ENCODE data around the gene BUB1B.

DNA sequence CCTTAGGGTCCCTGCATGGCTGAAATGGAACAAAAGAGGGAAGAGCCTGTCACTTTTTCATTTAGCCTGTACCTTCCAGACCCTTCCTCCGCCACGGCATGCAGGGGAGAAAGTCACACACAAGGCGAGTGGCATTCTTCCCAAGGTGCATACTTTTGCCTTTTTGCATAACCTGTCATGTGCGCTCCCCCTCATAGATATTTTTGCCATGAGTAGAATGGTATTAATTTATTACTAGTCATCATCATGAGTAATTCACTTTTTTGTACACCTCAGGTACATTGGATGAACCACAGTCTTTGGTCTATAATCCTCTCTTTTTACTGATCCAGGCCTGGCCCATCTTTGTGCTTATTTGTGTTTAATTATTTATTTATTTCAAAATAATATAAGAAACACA, 8.9 kb upstream of the BUB1B start:
- no peak for TF ChIP-seq RAD21 (IDR thresholded peaks at IDR 0.05)
- TF ChIP-seq, protein P1, sequence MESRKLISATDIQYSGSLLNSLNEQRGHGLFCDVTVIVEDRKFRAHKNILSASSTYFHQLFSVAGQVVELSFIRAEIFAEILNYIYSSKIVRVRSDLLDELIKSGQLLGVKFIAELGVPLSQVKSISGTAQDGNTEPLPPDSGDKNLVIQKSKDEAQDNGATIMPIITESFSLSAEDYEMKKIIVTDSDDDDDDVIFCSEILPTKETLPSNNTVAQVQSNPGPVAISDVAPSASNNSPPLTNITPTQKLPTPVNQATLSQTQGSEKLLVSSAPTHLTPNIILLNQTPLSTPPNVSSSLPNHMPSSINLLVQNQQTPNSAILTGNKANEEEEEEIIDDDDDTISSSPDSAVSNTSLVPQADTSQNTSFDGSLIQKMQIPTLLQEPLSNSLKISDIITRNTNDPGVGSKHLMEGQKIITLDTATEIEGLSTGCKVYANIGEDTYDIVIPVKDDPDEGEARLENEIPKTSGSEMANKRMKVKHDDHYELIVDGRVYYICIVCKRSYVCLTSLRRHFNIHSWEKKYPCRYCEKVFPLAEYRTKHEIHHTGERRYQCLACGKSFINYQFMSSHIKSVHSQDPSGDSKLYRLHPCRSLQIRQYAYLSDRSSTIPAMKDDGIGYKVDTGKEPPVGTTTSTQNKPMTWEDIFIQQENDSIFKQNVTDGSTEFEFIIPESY (IDR thresholded peaks at IDR 0.05), result no peak
- TF ChIP-seq, protein P2, sequence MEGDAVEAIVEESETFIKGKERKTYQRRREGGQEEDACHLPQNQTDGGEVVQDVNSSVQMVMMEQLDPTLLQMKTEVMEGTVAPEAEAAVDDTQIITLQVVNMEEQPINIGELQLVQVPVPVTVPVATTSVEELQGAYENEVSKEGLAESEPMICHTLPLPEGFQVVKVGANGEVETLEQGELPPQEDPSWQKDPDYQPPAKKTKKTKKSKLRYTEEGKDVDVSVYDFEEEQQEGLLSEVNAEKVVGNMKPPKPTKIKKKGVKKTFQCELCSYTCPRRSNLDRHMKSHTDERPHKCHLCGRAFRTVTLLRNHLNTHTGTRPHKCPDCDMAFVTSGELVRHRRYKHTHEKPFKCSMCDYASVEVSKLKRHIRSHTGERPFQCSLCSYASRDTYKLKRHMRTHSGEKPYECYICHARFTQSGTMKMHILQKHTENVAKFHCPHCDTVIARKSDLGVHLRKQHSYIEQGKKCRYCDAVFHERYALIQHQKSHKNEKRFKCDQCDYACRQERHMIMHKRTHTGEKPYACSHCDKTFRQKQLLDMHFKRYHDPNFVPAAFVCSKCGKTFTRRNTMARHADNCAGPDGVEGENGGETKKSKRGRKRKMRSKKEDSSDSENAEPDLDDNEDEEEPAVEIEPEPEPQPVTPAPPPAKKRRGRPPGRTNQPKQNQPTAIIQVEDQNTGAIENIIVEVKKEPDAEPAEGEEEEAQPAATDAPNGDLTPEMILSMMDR (IDR thresholded peaks at IDR 0.05; ENCODE audit: low read depth, low read length, missing input control), result no peak
- TF ChIP-seq GABPA (IDR thresholded peaks at IDR 0.05 in 1 of 2, conservative IDR thresholded peaks at IDR 0.05 in 1 of 2), result no peak
- TF ChIP-seq, protein P3, sequence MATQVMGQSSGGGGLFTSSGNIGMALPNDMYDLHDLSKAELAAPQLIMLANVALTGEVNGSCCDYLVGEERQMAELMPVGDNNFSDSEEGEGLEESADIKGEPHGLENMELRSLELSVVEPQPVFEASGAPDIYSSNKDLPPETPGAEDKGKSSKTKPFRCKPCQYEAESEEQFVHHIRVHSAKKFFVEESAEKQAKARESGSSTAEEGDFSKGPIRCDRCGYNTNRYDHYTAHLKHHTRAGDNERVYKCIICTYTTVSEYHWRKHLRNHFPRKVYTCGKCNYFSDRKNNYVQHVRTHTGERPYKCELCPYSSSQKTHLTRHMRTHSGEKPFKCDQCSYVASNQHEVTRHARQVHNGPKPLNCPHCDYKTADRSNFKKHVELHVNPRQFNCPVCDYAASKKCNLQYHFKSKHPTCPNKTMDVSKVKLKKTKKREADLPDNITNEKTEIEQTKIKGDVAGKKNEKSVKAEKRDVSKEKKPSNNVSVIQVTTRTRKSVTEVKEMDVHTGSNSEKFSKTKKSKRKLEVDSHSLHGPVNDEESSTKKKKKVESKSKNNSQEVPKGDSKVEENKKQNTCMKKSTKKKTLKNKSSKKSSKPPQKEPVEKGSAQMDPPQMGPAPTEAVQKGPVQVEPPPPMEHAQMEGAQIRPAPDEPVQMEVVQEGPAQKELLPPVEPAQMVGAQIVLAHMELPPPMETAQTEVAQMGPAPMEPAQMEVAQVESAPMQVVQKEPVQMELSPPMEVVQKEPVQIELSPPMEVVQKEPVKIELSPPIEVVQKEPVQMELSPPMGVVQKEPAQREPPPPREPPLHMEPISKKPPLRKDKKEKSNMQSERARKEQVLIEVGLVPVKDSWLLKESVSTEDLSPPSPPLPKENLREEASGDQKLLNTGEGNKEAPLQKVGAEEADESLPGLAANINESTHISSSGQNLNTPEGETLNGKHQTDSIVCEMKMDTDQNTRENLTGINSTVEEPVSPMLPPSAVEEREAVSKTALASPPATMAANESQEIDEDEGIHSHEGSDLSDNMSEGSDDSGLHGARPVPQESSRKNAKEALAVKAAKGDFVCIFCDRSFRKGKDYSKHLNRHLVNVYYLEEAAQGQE (IDR thresholded peaks at IDR 0.05), result no peak
- no peak for TF ChIP-seq RXRA (IDR thresholded peaks at IDR 0.05)
- TF ChIP-seq, protein P4, sequence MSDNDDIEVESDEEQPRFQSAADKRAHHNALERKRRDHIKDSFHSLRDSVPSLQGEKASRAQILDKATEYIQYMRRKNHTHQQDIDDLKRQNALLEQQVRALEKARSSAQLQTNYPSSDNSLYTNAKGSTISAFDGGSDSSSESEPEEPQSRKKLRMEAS (IDR thresholded peaks at IDR 0.05), result no peak
